Osteoblast (primary cell): ENCODE measurements around the gene CAMK2B. TPM values are rescaled to one million over a fixed set of nuclear protein-coding genes. Genes with fewer than 3 reads are reported as not detected.
"Not testable (repeated sequence)": the region's sequence is repeated elsewhere in the genome, so short reads cannot be mapped to it uniquely, and the experiment has no call there.

Experiments
- DNase-seq: peaks from one replicate; pipeline ENCODE4 v3.0.0; 2011; ENCODE audit warnings: low spot score, mixed read lengths; ENCODE audit not compliant: insufficient read length; ENCODE audit errors: missing footprints
- H2AFZ ChIP-seq: 2 replicates; pipeline ENCODE4 v1.6.0; 2011; ENCODE audit warnings: mild to moderate bottlenecking, low read length
- H3K27ac ChIP-seq: 2 replicates; pipeline ENCODE4 v1.5.1; 2011; ENCODE audit warnings: mild to moderate bottlenecking, low read depth, low read length, moderate library complexity
- H3K27me3 ChIP-seq: 2 replicates; pipeline ENCODE4 v1.6.0; 2012; ENCODE audit warnings: mild to moderate bottlenecking, control low read depth, inconsistent platforms, low read length, moderate library complexity; ENCODE audit not compliant: insufficient read depth
- H3K36me3 ChIP-seq: 2 replicates; pipeline ENCODE4 v1.5.1; 2011; ENCODE audit warnings: mild to moderate bottlenecking, low read length, control low read depth, moderate library complexity; ENCODE audit not compliant: insufficient read depth
- H3K4me1 ChIP-seq: 2 replicates; pipeline ENCODE4 v1.5.1; 2011; ENCODE audit warnings: mild to moderate bottlenecking, low read length, control low read depth, moderate library complexity; ENCODE audit not compliant: insufficient read depth
- H3K4me2 ChIP-seq: 2 replicates; pipeline ENCODE4 v1.6.0; 2011; ENCODE audit warnings: mild to moderate bottlenecking, low read length; ENCODE audit not compliant: insufficient read depth
- H3K4me3 ChIP-seq: fragments of 200-600 bp; sonication (generic); 3 replicates; pipeline ENCODE4 v1.5.1; 2012; ENCODE audit warnings: mild to moderate bottlenecking, low read length, inconsistent platforms; ENCODE audit not compliant: insufficient read depth
- H3K79me2 ChIP-seq: 2 replicates; pipeline ENCODE4 v1.6.0; 2012; ENCODE audit warnings: mild to moderate bottlenecking, low read length, control low read depth, inconsistent platforms; ENCODE audit not compliant: insufficient read depth
- H3K9me3 ChIP-seq: 2 replicates; pipeline ENCODE4 v1.5.1; 2011; ENCODE audit warnings: low read depth, low read length, control low read depth
- H4K20me1 ChIP-seq: 2 replicates; pipeline ENCODE4 v1.6.0; 2012; ENCODE audit warnings: mild to moderate bottlenecking, low read length, control low read depth; ENCODE audit not compliant: insufficient read depth
- CTCF ChIP-seq: IDR thresholded peaks from 2 replicates; pipeline ENCODE4 v1.5.1; 2011; ENCODE audit warnings: mild to moderate bottlenecking, low read depth, low read length, moderate library complexity; ENCODE audit errors: extremely low read depth
- total RNA-seq: library from RNA; depleted of rRNA; stranded (reverse); fragments of >200 nt; gene quantifications from 2 replicates; pipeline ENCODE4 v1.2.3, GENCODE V29; 2012

Gene CAMK2B
- total RNA-seq, 1 donor, result not detected

- no peak for TF ChIP-seq CTCF
- H3K27me3 ChIP-seq, result peaks cover 17% of the 10 kb centered on the region
- H3K4me2 ChIP-seq, result no peak overlapping the region
- no peak for DNase-seq
- H3K36me3 ChIP-seq, result no peaks in the 10 kb centered on the region
- no peaks in the 10 kb centered on the region for H4K20me1 ChIP-seq
- no peaks in the 10 kb centered on the region for H3K79me2 ChIP-seq
- H3K9me3 ChIP-seq, result no peaks in the 10 kb centered on the region
- H3K4me1 ChIP-seq, result peaks cover 7% of the 10 kb centered on the region
- H3K4me3 ChIP-seq, result no peak overlapping the region
- no peak overlapping the region for H2AFZ ChIP-seq
- H3K27ac ChIP-seq, result no peak overlapping the region
These were observed 148.9 kb downstream of the CAMK2B start for GRCh38 chr7:44176486-44176885.

DNA sequence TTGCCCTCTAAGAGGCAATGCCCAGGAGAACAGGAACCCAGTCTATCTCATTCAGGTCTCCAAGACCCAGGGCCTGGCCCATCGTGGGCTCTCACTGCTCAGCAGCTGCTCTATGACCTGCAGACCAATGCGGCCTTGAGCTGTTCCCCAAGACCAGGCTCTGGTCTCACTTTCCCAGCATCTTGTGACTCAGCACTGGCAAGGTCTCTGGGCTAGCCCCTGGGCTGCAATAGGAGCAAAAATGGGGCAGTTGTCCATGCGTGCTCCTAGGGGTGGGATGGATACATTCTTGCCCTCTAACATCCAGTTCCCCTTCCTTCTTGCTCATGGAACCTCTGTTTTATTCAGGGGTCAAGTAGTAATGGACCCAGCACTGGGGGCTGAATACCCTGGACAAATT lies 149.7 kb downstream of the CAMK2B start:
- Histone ChIP-seq H3K4me1 (peaks cover 7% of the 10 kb centered on the region), H3K9me3 (no peaks in the 10 kb centered on the region), H2AFZ (no peak overlapping the region), H3K4me2 (no peak overlapping the region), H3K36me3 (no peaks in the 10 kb centered on the region), H3K79me2 (no peaks in the 10 kb centered on the region), H3K27ac (no peak overlapping the region), H4K20me1 (no peaks in the 10 kb centered on the region), H3K27me3 (peaks cover 13% of the 10 kb centered on the region), H3K4me3 (no peak overlapping the region)
- no peak for TF ChIP-seq CTCF
- no peak for DNase-seq

DNA sequence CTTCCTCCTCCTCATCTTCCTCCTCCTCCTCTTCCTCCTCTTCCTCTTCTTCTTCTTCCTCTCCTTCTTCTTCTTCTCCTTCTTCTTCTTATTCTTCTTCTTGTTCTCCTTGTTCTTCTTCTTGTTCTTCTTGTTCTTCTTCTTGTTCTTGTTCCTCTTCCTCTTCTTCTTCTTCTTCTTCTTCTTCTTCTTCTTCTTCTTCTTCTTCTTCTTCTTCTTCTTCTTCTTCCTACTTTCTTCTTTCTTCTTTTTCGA lies 150.8 kb downstream of the CAMK2B start:
- DNase-seq, H3K36me3 ChIP-seq, H3K4me2 ChIP-seq, H3K79me2 ChIP-seq, H3K4me1 ChIP-seq, H2AFZ ChIP-seq, H3K9me3 ChIP-seq, H3K4me3 ChIP-seq, H4K20me1 ChIP-seq, H3K27ac ChIP-seq: not testable (repeated sequence)
- H3K27me3 ChIP-seq, result peaks cover 13% of the 10 kb centered on the region

DNA sequence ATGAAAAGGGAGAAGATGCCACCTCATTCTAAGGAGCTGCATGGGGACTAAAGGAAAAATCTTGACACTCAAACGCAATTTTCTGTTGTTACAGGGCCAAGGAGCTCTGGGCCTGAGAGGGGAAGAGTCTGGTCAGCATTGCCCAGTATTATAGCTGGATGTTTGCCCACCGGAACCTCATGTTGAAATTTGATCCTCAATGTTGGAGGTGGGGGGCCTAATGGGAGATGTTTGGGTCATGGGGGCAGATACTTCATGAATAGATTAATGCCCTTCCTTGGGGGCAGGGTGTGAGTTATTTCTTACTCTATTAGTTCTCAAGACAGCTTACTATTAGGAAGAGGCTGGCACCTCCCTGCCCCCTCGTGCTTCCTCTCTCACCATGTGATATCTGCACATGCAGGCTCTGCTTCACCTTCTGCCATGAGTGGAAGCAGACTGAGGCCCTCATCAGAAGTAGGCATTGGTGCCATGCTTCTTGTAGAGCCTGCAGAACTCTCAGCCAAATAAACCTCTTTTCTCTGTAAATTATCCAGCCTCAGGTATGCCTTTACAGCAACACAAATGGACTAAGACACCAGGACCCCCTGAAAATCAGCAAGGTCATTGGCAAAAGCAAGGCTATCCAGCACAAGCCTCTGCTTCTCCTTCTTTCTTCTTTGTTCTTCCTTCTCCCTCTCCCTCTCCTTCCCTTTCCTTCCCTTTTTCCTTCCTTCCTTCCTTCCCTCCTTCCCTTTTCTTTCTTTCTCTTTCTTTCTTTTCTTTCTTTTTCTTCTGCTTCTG lies 151.3 kb downstream of the CAMK2B start:
- H3K9me3 ChIP-seq, result no peaks in the 10 kb centered on the region
- no peak for DNase-seq
- H3K27me3 ChIP-seq, result peaks cover 13% of the 10 kb centered on the region
- no peak overlapping the region for H2AFZ ChIP-seq
- H3K79me2 ChIP-seq, result no peaks in the 10 kb centered on the region
- H3K4me1 ChIP-seq, result peaks cover 7% of the 10 kb centered on the region
- H4K20me1 ChIP-seq, result no peaks in the 10 kb centered on the region
- no peak overlapping the region for H3K27ac ChIP-seq
- H3K4me3 ChIP-seq, result no peak overlapping the region
- H3K36me3 ChIP-seq, result no peaks in the 10 kb centered on the region
- no peak for TF ChIP-seq CTCF
- no peak overlapping the region for H3K4me2 ChIP-seq
